GM19351 (cell line): ENCODE results near the gene EML5.

Experiments
- ATAC-seq: cut with Tn5 transposase; IDR thresholded peaks from one replicate; pipeline ENCODE4 v1.9.1; 2021; ENCODE audit warnings: mild to moderate bottlenecking, moderate library complexity; ENCODE audit not compliant: unreplicated experiment

The EML5 gene

DNA sequence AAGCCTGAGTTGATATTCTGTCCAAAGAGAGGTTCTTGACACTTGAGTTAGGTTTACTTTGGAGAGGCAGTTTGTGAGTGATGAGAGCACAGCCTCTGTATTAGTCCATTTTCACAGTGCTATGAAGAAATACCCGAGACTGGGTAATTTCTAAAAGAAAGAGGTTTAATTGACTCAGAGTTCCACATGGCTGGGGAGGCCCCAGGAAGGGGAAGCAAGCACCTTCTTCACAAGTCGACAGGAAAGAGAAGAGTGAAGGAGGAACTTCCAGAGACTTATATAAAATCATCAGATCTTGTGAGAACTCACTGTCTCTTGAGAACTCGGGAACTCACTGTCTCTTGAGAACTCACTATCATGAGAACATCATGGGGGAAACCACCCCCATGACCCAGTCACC, 224.6 kb downstream of the EML5 start:
- ATAC-seq: no peak

GRCh38 chr14:88565427-88565826, 227.3 kb downstream of the EML5 start:
- no peak for ATAC-seq

GRCh38 chr14:88563845-88564244, 228.9 kb downstream of the EML5 start:
- no peak for ATAC-seq

- peak; percentile 93 for ATAC-seq
These were observed 229.7 kb downstream of the EML5 start, which contains the start of gene ZC3H14 for GRCh38 chr14:88562831-88563686. ZC3H14 (plus strand) TSS chr14:88563037; CDS start chr14:88563134, 97 bp downstream.

GRCh38 chr14:88562532-88562830, 230.3 kb downstream of the EML5 start:
- no peak for ATAC-seq
